Cerebellar cortex (tissue), 1 donor: ENCODE measurements around the gene CAVIN4.

Experiments used
- DNase-seq: peaks from one replicate; pipeline ENCODE4 v3.0.0-alpha.2; 2015; ENCODE audit warnings: low spot score

CAVIN4 gene, protein sequence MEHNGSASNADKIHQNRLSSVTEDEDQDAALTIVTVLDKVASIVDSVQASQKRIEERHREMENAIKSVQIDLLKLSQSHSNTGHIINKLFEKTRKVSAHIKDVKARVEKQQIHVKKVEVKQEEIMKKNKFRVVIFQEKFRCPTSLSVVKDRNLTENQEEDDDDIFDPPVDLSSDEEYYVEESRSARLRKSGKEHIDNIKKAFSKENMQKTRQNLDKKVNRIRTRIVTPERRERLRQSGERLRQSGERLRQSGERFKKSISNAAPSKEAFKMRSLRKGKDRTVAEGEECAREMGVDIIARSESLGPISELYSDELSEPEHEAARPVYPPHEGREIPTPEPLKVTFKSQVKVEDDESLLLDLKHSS

GRCh38 chr9:100577776-100578448 is at the start of gene CAVIN4:
Gene CAVIN4 (plus strand): TSS chr9:100578079. CDS start chr9:100578144, 65 bp downstream.
- no peak for DNase-seq

- no peak for DNase-seq
Measured at GRCh38 chr9:100534401-100534800, 43.5 kb upstream of the CAVIN4 start.

GRCh38 chr9:100540327-100540726 is 37.6 kb upstream of the CAVIN4 start:
- no peak for DNase-seq

- no peak for DNase-seq
Measured at GRCh38 chr9:100549048-100549447, 28.8 kb upstream of the CAVIN4 start.

- DNase-seq, result no peak
Measured at GRCh38 chr9:100554935-100555401, 22.9 kb upstream of the CAVIN4 start.

- DNase-seq, result no peak
Measured at GRCh38 chr9:100555471-100555870, 22.4 kb upstream of the CAVIN4 start.

- no peak for DNase-seq
Measured at GRCh38 chr9:100557053-100557452, 20.8 kb upstream of the CAVIN4 start.

DNA sequence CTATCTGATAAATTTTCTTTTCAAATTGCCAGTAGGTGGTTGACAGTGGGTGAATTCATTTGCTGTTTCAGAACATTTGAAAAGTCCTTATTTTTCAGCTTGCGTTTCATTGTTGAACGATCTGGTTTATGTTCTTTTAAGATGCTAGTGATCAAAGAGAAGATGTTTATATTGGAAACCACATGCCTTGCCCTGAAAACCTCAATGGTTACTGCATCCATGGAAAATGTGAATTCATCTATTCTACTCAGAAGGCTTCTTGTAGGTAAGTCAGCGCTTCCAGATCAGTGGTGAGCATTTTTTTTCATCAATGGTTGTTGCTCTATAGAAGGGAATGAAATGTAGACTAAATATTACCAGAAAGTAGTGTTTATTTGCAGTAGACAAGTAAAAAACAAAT is 16.6 kb upstream of the CAVIN4 start:
- no peak for DNase-seq

- DNase-seq, result no peak
Measured at GRCh38 chr9:100567856-100568255, 10.0 kb upstream of the CAVIN4 start.

DNA sequence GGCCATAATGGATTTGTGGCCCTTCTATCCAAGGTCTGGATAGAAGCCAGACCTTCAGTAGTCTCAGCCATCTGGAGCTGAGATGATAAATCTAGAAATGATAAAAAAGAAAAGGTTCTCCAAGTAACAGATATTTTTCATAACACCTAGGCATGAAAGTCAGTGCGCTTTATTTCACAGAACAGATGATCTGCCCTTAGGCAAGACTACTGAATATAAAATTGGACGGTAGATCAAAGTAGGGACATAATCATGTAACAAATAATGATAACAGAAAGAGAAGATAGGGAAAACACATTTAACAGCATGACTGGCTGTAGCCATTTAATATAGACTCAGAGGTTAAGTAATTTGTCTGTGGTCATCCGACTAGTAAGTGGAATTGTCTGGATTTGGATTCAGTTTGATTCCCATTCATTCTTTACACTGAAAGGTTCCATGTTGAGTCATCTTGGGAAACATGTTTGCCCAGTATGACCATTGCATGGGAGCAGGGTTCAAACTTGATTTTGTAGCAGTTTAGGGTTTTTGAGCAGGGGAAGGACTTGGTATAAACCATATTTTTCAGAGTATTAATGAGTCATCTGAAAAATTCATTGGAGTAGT is 4.1 kb upstream of the CAVIN4 start:
- peak; percentile 25 for DNase-seq

GRCh38 chr9:100575006-100575405 is 2.9 kb upstream of the CAVIN4 start:
- DNase-seq, result no peak

GRCh38 chr9:100575765-100576386 is 2.0 kb upstream of the CAVIN4 start:
- DNase-seq, result no peak

DNA sequence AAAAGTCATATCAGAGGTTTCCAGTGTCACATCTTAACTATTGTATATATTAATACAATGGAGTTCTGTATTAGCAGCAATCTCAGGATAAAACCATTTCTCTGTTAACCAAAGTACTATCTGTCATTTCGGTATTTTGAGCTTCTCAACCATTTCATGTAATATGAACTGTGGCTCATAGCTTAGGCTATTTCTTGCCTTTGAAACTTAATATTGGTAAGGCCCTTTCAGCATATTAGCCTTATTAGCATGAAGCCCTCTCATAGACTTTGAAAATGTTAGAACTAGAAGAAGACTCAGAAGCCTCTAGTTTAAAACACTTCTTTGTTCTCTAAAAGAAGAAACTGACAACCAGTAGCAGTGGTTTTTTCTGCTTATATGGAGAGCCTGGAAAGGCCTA is 731 bp downstream of the CAVIN4 start:
- no peak for DNase-seq

GRCh38 chr9:100579665-100580064 is 1.8 kb downstream of the CAVIN4 start:
- DNase-seq, result no peak

DNA sequence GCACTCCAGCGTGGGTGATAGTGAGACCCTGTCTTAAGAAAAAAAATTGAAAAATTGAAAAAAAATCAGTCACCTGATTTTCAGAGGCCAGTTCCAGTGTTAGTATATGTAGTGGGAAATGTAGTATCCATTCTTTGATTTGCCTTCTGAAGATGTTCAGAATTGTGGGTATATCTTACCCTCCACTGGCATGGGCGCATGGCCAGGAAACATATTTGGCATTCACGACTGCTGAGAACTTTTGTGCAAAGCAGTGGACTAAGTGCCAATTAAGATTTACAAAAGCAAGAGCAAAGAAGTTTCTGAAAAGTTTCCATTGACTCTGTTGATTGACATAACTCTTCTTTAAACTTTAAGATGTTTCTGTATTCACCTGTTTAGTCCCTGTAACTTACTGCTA is 2.4 kb downstream of the CAVIN4 start:
- no peak for DNase-seq

DNA sequence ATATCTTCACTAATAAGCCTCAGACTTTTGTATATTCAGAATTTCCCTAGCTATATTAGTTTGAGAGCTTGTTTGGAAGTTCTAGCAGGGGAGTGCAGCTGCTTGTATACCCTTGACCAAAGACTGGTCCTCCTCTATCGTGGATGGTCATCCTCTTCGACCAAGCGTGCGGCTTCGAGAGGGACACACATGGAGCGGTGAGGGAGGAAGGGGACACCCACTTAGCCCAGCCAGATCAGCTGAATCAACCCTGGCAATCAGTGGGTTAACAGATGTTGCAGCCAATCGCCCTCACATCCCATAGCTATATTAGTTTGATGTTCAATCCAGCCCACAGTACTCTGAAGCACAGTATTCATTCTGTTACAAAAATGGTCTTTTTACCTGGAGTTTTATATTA is 3.2 kb downstream of the CAVIN4 start:
- no peak for DNase-seq

DNA sequence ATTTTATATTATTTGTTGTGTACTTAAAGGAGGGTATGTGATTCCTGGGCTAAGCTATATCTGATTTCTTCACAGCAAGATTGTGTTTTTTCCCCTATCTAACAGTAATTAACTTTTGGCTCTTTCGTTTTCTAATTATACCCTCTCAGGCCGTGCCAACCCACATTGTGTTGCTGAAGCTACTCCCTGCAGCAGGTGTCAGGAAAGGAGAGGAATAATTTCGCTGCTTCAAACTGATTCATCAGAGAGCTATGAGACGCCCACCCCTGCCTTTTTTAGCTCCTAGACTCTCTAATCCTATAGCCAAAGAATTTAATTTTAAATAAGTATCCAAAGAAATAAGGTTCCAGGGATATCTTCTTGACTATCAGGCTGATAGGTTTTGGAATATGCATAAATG is 3.8 kb downstream of the CAVIN4 start:
- DNase-seq, result no peak

GRCh38 chr9:100583014-100583802 is 5.3 kb downstream of the CAVIN4 start:
- DNase-seq, result no peak

- no peak for DNase-seq
Measured at GRCh38 chr9:100584951-100585350, 7.1 kb downstream of the CAVIN4 start.

DNA sequence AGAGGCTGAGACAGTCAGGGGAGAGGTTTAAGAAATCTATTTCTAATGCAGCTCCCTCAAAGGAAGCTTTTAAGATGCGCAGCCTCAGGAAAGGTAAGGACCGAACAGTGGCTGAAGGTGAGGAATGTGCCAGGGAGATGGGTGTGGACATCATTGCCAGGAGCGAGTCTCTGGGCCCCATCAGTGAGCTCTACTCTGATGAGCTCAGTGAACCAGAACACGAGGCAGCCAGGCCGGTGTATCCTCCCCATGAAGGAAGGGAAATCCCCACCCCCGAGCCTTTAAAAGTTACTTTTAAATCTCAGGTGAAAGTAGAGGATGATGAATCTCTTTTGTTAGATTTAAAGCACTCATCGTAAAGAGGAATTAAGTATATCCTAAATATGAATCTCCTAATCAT is 8.2 kb downstream of the CAVIN4 start:
- no peak for DNase-seq

GRCh38 chr9:100587375-100587774 is 9.5 kb downstream of the CAVIN4 start:
- no peak for DNase-seq

- no peak for DNase-seq
Measured at GRCh38 chr9:100589582-100589981, 11.7 kb downstream of the CAVIN4 start.
